GM12875 (cell line): Measurements from ENCODE around the gene ELOVL2.

Source experiments
- H3K4me3 ChIP-seq: one replicate; pipeline ENCODE4 v1.5.1; 2011; ENCODE audit warnings: low read depth, low read length, control low read depth
- TF ChIP-seq, protein P1 (sequence below): IDR thresholded peaks from 2 replicates; pipeline ENCODE4 v1.5.1; 2011; ENCODE audit warnings: low read depth, mild to moderate bottlenecking, control low read depth, inconsistent platforms, low read length, moderate library complexity, borderline replicate concordance; ENCODE audit not compliant: insufficient read depth

Gene ELOVL2

GRCh38 chr6:11067348-11067747 is 23.2 kb upstream of the ELOVL2 start:
- TF ChIP-seq, protein P1, sequence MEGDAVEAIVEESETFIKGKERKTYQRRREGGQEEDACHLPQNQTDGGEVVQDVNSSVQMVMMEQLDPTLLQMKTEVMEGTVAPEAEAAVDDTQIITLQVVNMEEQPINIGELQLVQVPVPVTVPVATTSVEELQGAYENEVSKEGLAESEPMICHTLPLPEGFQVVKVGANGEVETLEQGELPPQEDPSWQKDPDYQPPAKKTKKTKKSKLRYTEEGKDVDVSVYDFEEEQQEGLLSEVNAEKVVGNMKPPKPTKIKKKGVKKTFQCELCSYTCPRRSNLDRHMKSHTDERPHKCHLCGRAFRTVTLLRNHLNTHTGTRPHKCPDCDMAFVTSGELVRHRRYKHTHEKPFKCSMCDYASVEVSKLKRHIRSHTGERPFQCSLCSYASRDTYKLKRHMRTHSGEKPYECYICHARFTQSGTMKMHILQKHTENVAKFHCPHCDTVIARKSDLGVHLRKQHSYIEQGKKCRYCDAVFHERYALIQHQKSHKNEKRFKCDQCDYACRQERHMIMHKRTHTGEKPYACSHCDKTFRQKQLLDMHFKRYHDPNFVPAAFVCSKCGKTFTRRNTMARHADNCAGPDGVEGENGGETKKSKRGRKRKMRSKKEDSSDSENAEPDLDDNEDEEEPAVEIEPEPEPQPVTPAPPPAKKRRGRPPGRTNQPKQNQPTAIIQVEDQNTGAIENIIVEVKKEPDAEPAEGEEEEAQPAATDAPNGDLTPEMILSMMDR, result no peak
- H3K4me3 ChIP-seq, result no peak overlapping the region

GRCh38 chr6:11066505-11067347 is 22.6 kb upstream of the ELOVL2 start:
- TF ChIP-seq, protein P1, result no peak

GRCh38 chr6:11065436-11066202 is 21.5 kb upstream of the ELOVL2 start:
- H3K4me3 ChIP-seq, result no peak overlapping the region

More at GRCh38 chr6:11066505-11067347, 22.6 kb upstream of the ELOVL2 start:
- H3K4me3 ChIP-seq, result no peak overlapping the region

DNA sequence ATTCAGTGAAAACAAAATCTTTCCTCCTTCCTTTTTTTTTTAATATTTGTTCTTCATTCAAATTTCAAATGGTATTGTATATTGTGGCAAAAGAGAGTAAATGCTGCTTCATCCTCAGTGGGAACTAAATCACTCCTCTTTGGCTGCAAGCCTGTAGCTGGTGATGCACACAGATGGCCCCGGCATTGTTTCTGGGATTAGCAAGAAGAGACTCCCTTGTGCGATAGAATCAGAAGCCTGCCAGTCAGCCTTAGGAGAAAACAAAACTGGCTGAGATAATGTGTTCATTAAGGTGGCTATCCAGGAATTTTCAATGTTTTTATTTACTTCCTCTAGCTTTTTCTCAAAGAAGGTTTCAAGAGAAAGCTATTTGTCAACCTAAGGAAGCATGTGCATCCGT is 20.7 kb upstream of the ELOVL2 start:
- TF ChIP-seq, protein P1, result no peak
- H3K4me3 ChIP-seq, result no peak overlapping the region

More at GRCh38 chr6:11065436-11066202, 21.5 kb upstream of the ELOVL2 start:
- TF ChIP-seq, protein P1, result no peak

GRCh38 chr6:11062715-11063114 is 18.6 kb upstream of the ELOVL2 start:
- TF ChIP-seq, protein P1, result no peak
- no peak overlapping the region for H3K4me3 ChIP-seq

GRCh38 chr6:11062083-11062482 is 18.0 kb upstream of the ELOVL2 start:
- TF ChIP-seq, protein P1, result no peak
- no peak overlapping the region for H3K4me3 ChIP-seq
